GM15510 (cell line): ENCODE data around the gene CCT3.

ENCODE experiments used
- POLR2A ChIP-seq: IDR thresholded peaks from 3 replicates; pipeline ENCODE4 v1.6.1; 2011; ENCODE audit warnings: borderline replicate concordance; ENCODE audit not compliant: insufficient read length; ENCODE audit errors: extremely low read depth

The CCT3 gene

DNA sequence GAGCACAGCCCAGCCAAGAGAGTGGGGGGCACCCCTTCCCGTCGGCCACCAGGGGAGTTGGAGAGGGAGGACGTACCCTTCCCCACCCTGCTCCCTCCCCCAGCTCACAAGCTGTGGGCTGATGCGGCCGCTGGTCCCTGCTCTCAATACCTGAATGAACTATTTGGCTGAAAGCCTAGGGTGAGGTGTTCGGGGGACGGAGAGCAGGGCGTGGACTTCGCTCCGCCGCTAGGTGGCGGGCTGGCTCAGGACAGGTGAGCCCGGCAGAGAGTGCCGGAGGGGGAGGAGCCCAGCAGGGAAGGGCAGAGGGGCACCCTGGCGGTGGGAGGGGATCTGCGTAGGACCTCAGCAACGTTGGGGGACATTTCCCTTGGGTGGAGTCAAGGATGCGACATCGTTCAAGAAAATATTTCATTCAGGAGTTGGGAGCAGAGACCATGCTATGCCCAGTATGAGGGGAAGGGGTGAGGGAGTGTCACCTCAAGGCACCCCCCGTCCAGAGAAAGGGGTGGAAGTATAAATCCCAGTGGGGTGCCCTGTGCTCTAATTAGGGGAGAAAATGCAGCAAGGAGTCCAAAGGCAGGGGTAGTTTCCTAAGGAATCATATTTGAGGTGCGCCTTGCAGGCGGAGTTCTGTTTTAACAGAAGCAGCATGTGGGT, 18.9 kb upstream of the CCT3 start:
- no peak for TF ChIP-seq POLR2A

DNA sequence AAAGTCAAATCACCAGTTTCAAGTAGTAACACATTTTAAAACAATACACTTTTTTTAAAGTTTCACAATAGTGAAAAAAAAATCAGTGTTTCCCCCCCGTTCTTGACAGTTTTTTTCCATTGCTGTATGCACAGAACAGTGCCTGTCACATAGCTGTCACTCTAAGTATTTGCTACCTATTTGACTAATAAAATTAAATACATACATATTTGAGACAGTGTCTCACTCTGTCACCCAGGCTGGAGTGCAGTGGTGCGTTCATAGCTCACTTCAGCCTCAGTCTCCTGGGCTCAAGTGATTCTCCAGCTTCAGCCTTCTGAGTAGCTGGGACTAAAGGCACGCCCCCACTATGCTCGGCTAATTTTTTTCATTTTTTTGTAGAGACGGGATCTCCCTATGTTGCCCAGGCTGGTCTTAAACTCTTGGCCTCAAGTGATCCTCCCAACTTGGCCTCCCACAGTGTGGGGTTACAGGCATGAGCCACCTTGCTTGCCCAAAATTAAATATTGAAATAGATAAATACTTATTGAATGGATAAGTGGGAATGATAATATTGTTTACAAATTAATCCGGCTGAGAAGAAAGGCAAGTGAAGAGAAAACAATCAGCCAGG, 18.3 kb upstream of the CCT3 start:
- no peak for TF ChIP-seq POLR2A

DNA sequence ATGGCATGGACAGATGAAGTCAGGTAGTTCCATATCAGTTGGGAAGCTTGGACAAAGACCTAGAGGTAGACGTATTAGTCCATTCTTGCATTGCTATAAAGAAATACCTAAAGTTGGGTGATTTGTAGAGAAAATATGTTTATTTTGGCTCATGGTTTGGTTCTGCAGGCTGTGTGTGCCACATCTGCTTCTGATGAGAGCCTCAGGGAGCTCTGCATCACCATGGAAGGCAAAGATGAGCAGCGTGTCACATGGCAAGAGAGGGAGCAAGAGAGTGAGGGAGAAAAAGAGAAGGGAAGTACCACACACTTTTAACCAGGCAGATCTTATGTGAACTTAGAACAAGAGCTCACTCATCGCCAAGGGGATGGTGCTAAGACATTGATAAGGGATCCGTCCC, 9.2 kb upstream of the CCT3 start:
- no peak for TF ChIP-seq POLR2A

DNA sequence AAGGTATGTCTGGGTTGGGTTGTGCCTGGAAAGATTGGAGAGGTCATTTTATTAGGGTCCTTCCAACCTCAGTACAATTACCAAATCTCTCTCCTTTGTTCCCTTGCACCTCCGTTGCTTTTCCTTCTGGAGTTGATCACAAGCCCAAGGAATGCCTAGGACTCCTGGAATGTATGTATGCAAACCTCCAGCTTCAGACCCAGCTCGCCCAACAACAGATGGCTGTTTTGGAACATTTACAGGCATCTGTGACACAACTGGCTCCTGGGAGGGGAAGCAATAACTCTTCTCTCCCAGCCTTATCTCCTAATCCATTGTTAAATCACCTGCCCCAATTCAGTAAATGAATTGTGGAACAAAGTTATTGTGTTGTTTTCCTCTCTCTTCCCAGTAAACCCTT, 8.5 kb upstream of the CCT3 start:
- TF ChIP-seq POLR2A = no peak

DNA sequence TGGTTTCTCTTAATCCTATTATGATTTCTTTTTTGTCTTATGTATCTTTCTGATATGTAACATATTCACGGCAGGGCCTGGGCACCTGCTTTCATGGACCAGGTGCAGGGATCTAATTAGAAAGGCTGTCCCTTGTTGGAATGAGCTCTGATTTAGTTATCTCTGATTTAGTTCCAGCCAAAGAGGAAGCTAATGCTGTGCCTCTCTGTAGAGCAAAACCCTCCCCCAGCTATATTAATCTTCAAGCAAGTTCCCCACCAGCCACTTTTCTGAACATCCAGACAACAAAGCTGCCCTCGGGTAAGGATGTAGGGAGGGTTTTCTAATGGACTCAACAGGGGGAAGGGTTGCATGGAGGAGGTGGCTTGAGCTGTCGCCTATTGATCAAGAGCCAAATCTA, 6.3 kb upstream of the CCT3 start:
- no peak for TF ChIP-seq POLR2A

DNA sequence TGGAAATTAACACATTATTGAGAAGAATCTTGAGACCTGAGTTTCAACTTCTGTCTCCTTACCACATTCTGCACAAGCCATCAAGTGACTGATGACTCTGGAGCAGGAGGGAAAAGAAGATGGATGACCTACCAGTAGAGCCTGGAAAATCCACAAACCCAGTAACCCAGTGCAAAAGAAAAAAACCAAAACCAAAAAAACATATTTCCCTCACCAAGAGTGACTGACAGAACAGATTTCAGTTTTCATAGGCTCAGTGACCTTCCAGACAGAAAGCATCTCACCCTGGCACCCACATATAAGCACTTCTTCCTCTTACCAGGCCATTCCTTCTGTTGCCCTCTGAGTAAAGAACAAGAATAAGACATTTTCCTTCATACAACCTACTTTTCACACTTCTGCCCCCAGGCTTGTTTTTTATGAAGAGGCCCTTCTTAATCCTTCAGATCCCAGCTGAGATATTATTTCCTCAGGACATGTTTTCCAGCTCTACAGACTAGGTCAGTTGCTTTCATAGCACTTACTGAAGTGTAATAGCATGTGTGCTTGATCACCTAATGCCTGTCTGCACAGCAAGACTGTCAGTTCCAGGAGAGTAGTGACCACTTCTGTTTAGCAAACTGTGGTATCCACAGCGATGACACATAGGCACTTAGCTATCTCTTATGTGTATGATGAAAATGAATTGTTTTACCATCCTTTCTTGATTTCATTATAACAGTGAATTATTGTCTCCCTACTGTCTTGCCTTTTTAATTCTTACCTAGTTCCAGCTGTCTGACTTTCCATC, 4.3 kb upstream of the CCT3 start:
- no peak for TF ChIP-seq POLR2A

DNA sequence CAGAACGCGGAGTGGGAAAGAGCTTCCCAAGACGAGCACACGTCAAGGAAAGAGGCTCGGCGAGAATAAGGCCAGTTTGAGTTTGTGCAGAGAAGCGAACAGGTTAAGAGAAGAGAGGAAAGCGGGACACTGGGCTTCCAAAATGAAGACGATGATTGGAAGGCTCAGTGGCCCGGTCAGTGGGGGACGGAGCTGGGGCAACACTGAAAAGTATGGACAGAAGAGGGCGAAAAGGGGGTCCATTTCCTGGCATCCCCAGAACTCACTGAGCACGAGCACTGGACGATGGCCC, 258 bp downstream of the CCT3 start:
- TF ChIP-seq POLR2A = no peak

DNA sequence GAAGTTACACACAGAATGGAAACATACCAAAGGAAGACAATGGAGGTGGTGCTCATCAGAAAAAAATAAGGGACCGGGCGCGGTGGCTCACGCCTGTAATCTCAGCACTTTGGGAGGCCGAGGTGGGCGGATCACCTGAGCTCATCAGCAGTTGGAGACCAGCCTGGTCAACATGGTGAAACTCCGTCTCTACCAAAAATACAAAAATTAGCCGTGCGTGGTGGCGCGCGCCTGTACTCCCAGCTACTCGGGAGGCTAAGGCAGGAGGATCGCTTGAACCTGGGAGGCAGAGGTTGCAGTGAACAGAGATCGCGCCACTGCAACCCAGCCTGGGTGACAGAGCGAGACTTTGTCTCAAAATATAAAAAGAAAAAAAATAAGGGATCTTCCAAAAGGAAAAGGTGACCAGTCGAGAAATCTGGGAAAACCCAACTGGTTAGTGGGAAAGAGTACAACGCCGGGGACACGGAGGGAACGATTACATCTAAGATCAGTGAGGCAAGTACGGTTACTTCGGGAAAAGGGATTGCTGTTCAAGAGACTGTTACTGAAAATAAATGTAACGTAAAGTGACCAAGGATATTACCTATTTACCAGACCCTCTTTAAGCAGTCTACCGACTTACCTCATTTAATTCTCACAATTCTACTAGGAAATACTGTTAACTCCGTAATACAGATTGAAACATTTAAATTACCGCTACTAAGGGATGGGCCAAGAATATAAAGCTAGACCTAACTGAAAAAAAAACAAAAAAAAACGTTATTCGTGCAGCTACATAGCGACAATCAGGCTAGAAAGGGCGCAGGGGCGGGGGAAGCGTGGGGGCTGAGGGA, 822 bp downstream of the CCT3 start:
- no peak for TF ChIP-seq POLR2A

DNA sequence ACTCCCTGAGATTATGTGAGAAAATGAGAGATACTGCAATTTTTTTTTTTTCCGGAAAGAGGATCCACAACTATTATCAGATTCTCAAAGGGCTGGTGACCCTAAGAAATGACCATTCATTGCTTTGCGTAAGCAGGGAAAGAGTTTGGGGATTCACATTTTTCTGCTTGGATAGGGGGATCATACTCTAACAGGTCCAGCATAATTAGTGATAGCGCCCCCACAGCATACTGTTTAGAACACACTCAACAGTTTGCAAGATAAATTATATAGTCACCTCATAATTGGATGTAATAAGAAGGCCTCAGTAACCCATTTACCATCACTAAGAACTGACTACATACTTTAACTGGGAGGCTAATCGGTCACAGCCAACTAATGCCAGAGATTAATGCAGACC, 1.9 kb downstream of the CCT3 start:
- TF ChIP-seq POLR2A = no peak

DNA sequence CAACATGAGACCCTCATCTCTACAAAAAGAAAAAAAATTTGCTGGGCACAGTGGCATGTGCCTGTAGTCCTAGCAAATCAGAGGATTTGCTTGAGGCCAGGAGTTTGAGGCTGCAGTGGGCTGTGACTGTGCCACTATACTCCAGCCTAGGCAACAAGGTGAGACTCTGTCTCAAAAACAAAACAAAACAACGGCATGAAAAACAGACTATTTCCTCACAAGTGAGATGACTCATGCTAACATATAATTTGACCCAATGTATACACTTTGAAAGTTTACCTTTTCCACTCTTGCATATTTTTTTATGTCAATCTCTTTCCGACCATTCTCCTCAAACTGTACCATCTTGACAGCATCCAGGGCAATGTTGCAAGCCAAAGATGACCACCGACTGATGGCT, 17.5 kb downstream of the CCT3 start:
- no peak for TF ChIP-seq POLR2A

DNA sequence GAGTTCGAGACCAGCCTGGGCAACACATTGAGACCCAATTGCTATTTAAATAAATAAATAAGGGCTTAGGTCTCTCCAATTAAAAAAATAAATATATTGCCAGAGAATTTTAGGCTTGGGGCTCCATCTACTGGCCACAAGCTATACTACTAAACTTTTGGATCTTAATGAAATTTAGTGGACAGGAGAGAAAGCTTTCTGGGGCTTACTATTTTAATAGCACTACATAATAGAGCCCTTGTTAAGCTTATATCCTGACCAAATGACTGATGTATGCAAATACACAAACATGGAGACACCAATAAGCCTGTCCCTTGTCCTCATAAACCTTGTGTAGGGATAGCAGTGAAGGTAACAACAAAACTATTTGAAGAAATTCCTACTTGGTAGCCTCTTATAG, 18.4 kb downstream of the CCT3 start:
- TF ChIP-seq POLR2A = no peak

DNA sequence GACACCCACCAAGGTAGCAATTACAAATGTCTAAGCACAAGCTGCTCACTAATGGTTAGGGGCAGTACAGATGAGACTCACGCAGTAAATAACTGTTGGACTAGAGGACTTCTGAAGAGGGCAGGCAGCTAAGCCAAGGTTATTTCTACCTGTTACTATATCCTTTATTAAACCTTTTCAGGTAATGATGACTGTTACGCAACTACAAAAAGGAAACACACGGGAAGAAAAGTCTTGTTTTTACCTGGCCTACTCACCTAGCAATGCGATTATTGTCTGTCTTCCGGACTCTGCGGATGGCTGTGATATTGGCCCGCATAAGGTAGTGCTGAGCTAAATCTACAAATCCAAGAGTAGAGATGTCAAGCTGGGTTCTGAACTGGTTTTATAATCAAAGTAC, 21.2 kb downstream of the CCT3 start:
- no peak for TF ChIP-seq POLR2A

DNA sequence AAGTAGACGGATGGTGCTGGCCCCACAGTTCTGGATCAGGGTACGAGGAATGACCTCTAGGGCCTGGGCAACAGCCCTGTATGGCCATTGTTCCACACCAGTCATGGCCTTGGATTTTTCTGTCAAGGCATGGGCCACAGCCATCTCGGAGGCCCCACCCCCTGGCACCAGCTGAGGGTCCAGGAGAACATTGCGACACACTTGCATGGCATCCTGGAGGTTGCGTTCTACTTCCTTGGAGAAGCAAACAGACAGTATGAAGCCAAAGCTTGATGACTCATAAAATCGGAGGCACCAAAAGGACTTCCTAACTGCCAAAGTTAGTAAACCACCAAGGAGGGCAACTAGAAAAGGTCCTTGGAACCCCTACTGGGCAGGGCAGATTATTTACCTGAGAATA, 27.1 kb downstream of the CCT3 start:
- TF ChIP-seq POLR2A = no peak

DNA sequence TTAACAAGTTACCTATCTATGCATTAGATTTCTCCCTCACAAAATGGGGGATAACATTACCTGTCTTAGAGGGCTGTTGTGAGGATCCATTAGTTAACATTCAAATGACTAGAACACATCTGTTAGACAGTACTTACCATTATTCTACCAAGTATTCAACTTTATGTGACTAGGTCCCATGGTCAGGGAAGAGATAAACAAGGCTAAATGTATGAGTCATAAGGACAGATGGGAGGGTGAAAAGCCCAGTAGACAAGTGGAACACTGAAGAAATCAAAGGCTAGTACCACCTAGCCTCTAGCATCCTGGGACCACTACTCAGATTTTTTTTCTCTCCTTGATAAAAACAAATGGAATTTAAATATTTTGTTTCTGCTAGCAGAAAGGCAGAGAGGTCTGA, 30.0 kb downstream of the CCT3 start:
- TF ChIP-seq POLR2A = no peak

DNA sequence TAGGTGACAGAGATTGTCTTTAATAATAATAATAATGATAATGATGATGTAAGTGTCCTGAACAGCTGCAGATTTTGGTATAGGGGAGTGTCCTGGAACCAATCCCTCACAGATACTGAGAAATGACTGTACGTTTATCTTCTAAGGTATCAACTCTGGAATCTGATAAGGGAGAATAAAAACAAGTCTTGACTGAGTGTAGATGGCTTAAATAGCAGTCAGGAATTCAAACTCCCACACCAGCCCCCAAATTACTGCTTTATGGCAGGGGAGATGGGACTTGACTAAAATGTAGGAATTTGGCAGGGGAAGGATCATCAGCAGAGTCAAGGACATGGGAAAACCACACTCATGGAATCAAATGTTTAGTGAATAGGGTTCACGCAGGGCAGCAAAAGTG, 32.9 kb downstream of the CCT3 start:
- TF ChIP-seq POLR2A = no peak
